Trophoblast cell (in vitro differentiated cells and primary cell): ENCODE data around the gene ARPC1B.
"Not testable (repeated sequence)": the region's sequence is repeated elsewhere in the genome, so short reads cannot be mapped to it uniquely, and the experiment has no call there.

Experiments used
- DNase-seq, 2 donors: peaks; one replicate each; pipeline ENCODE4 v3.0.0-alpha.2; 2016
- H2AFZ ChIP-seq: 2 replicates; pipeline ENCODE4 v1.6.1; 2013; ENCODE audit warnings: low read length, moderate library complexity, mild to moderate bottlenecking; ENCODE audit not compliant: insufficient read depth, poor library complexity
- H2AK5ac ChIP-seq: 2 replicates; pipeline ENCODE4 v1.6.1; 2013; ENCODE audit warnings: mild to moderate bottlenecking, low read length
- H2BK120ac ChIP-seq: 2 replicates; pipeline ENCODE4 v1.6.1; 2013; ENCODE audit warnings: low read length, mild to moderate bottlenecking, moderate library complexity; ENCODE audit not compliant: insufficient read depth, poor library complexity
- H2BK12ac ChIP-seq: 2 replicates; pipeline ENCODE4 v1.6.1; 2013; ENCODE audit warnings: mild to moderate bottlenecking, low read length, moderate library complexity
- H2BK5ac ChIP-seq: 2 replicates; pipeline ENCODE4 v1.6.1; 2013; ENCODE audit warnings: low read length, low read depth, moderate library complexity, mild to moderate bottlenecking; ENCODE audit not compliant: poor library complexity
- H3K14ac ChIP-seq: 2 replicates; pipeline ENCODE4 v1.6.1; 2013; ENCODE audit warnings: mild to moderate bottlenecking, low read length
- H3K18ac ChIP-seq: 2 replicates; pipeline ENCODE4 v1.6.1; 2013; ENCODE audit warnings: mild to moderate bottlenecking, low read length
- H3K23ac ChIP-seq: 2 replicates; pipeline ENCODE4 v1.6.1; 2013; ENCODE audit warnings: low read length
- H3K27ac ChIP-seq: 2 replicates; pipeline ENCODE4 v1.5.1; 2013; ENCODE audit warnings: low read depth, mild to moderate bottlenecking, inconsistent platforms, low read length, moderate library complexity
- H3K27me3 ChIP-seq: 2 replicates; pipeline ENCODE4 v1.6.1; 2013; ENCODE audit warnings: inconsistent platforms, mild to moderate bottlenecking, low read length, moderate library complexity; ENCODE audit not compliant: insufficient read depth
- H3K36me3 ChIP-seq, 2 experiments: 1 replicate in 1 of 2; 2 replicates in 1 of 2; pipeline ENCODE4 v1.6.1; 2013; ENCODE audit warnings: low read length in 2 of 2, mild to moderate bottlenecking in 2 of 2, moderate library complexity in 1 of 2; ENCODE audit not compliant: insufficient read depth in 2 of 2, control insufficient read depth in 1 of 2
- H3K4ac ChIP-seq: 2 replicates; pipeline ENCODE4 v1.6.1; 2013; ENCODE audit warnings: low read depth, mild to moderate bottlenecking, low read length, moderate library complexity
- H3K4me1 ChIP-seq, 2 experiments: 1 replicate in 1 of 2; 2 replicates in 1 of 2; pipeline ENCODE4 v1.6.1; 2013; ENCODE audit warnings: low read length in 2 of 2, mild to moderate bottlenecking in 2 of 2, moderate library complexity in 1 of 2; ENCODE audit not compliant: insufficient read depth in 2 of 2, control insufficient read depth in 1 of 2
- H3K4me2 ChIP-seq: 2 replicates; pipeline ENCODE4 v1.6.1; 2013; ENCODE audit warnings: inconsistent platforms, mild to moderate bottlenecking, low read length, moderate library complexity
- H3K4me3 ChIP-seq: 2 replicates; pipeline ENCODE4 v1.5.1; 2013; ENCODE audit warnings: mild to moderate bottlenecking, low read depth, low read length, inconsistent platforms
- H3K79me1 ChIP-seq: one replicate; pipeline ENCODE4 v1.6.1; 2013; ENCODE audit warnings: low read length
- H3K79me2 ChIP-seq: 2 replicates; pipeline ENCODE4 v1.6.1; 2013; ENCODE audit warnings: low read length, mild to moderate bottlenecking; ENCODE audit not compliant: control insufficient read depth, insufficient read depth, poor library complexity
- H3K9ac ChIP-seq: 2 replicates; pipeline ENCODE4 v1.6.1; 2013; ENCODE audit warnings: mild to moderate bottlenecking, low read length
- H3K9me3 ChIP-seq: 2 replicates; pipeline ENCODE4 v1.6.1; 2013; ENCODE audit warnings: low read depth, mild to moderate bottlenecking, control low read depth, inconsistent platforms, low read length; ENCODE audit not compliant: insufficient read depth
- H4K12ac ChIP-seq: 2 replicates; pipeline ENCODE4 v1.6.1; 2013; ENCODE audit warnings: low read depth, mild to moderate bottlenecking, low read length, moderate library complexity
- H4K8ac ChIP-seq: 2 replicates; pipeline ENCODE4 v1.6.1; 2013; ENCODE audit warnings: low read depth, mild to moderate bottlenecking, low read length, moderate library complexity
- H4K91ac ChIP-seq: one replicate; pipeline ENCODE4 v1.6.1; 2013; ENCODE audit warnings: low read depth, mild to moderate bottlenecking, low read length, moderate library complexity
- WGBS: extraction: QIAGEN DNeasy Blood & Tissue Kit; methylation state at CpG from one replicate; pipeline ENCODE4 v1.1.7; 2013; ENCODE audit warnings: missing lambda C conversion rate; ENCODE audit not compliant: insufficient read length, insufficient coverage; ENCODE audit errors: extremely low coverage; 5-methylcytosine and 5-hydroxymethylcytosine counted together

Gene ARPC1B

GRCh38 chr7:99384523-99384922 lies 10.0 kb downstream of the ARPC1B start:
- H3K14ac ChIP-seq: no peak overlapping the region
- H4K8ac ChIP-seq: no peak overlapping the region
- H3K9me3 ChIP-seq: peaks cover 5% of the 10 kb centered on the region
- H3K79me1 ChIP-seq: peaks cover 7% of the 10 kb centered on the region
- H2BK12ac ChIP-seq: no peak overlapping the region
- no peak overlapping the region for H3K27ac ChIP-seq
- no peak overlapping the region for H3K18ac ChIP-seq
- WGBS: no CpG with 5 or more reads among the region's 4 CpGs
- no peak overlapping the region for H2AFZ ChIP-seq
- H2BK120ac ChIP-seq: no peak overlapping the region
- no peak overlapping the region for H2BK5ac ChIP-seq
- H3K4ac ChIP-seq: no peak overlapping the region
- H2AK5ac ChIP-seq: no peak overlapping the region
- peaks cover 8 to 9% of the 10 kb centered on the region in 2 experiments for H3K4me1 ChIP-seq
- peaks cover 3% of the 10 kb centered on the region for H3K79me2 ChIP-seq
- H3K27me3 ChIP-seq: no peaks in the 10 kb centered on the region
- DNase-seq: no peak
- no peak overlapping the region for H3K9ac ChIP-seq
- no peak overlapping the region for H4K12ac ChIP-seq
- peaks cover 54 to 57% of the 10 kb centered on the region in 2 experiments for H3K36me3 ChIP-seq
- H3K4me2 ChIP-seq: no peak overlapping the region
- H3K4me3 ChIP-seq: no peak overlapping the region
- no peak overlapping the region for H3K23ac ChIP-seq
- H4K91ac ChIP-seq: no peak overlapping the region

DNA sequence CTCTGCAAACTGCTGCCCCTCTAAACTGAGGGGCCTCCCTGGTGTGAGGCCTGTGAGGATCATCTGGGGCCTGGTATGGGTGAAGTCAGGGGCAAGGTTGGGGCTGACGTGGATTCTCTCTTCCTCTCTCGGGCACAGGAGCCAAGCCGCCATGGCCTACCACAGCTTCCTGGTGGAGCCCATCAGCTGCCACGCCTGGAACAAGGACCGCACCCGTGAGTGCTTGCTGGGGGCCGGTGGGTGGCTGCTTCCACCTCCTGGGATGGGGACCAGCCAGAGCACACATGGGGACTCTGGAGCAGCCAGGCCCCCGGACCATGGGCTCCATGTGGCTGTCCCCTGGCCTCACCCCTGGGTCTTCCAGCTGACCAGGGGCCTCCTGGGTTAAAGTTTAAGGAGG lies 11.0 kb downstream of the ARPC1B start:
- no peak overlapping the region for H2AK5ac ChIP-seq
- no peak overlapping the region for H3K4me2 ChIP-seq
- H3K9ac ChIP-seq: no peak overlapping the region
- no peak overlapping the region for H2BK120ac ChIP-seq
- no peak for DNase-seq
- H4K91ac ChIP-seq: no peak overlapping the region
- H3K4me1 ChIP-seq: peaks cover 0 to 3% of the 10 kb centered on the region in 2 experiments
- H3K9me3 ChIP-seq: peaks cover 5% of the 10 kb centered on the region
- H2BK5ac ChIP-seq: no peak overlapping the region
- WGBS: no CpG with 5 or more reads among the region's 8 CpGs
- H3K27me3 ChIP-seq: no peaks in the 10 kb centered on the region
- no peak overlapping the region for H3K14ac ChIP-seq
- H3K4ac ChIP-seq: no peak overlapping the region
- H3K27ac ChIP-seq: no peak overlapping the region
- no peak overlapping the region for H3K4me3 ChIP-seq
- H3K79me1 ChIP-seq: no peaks in the 10 kb centered on the region
- no peak overlapping the region for H3K18ac ChIP-seq
- no peak overlapping the region for H4K12ac ChIP-seq
- H4K8ac ChIP-seq: no peak overlapping the region
- no peak overlapping the region for H2AFZ ChIP-seq
- no peak overlapping the region for H3K23ac ChIP-seq
- H3K36me3 ChIP-seq: peaks cover 62 to 63% of the 10 kb centered on the region in 2 experiments
- H3K79me2 ChIP-seq: no peaks in the 10 kb centered on the region
- H2BK12ac ChIP-seq: no peak overlapping the region

DNA sequence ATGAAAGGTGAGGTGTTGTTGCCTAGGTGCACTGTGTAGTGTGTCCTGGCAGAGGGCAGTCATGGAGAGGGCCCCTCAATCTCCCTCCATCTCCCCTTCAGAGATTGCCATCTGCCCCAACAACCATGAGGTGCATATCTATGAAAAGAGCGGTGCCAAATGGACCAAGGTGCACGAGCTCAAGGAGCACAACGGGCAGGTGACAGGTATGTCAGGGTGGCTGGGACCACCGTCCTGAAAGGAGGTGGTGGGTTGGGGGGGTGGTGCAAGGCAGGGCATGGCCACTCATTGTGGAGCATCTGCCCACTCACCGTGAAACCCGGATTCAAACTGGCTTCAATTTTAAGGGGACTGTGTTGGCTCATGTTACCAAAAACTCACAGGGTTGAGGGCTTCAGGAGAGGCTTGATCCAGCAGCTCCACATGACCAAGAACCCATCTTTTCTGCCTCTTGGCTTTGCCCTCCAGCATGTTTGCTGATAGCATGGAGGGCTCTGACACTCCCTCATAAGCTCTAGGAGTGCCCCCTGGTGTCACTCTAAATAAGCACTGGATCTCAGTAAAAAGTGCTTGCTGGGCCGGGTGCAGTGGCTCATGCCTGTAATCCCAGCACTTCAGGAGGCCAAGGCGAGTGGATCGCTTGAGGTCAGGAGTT lies 12.2 kb downstream of the ARPC1B start:
- no peak overlapping the region for H3K14ac ChIP-seq
- H3K4me1 ChIP-seq: no peaks in the 10 kb centered on the region
- H2BK12ac ChIP-seq: no peak overlapping the region
- H2AK5ac ChIP-seq: no peak overlapping the region
- no peak overlapping the region for H3K27ac ChIP-seq
- no peak overlapping the region for H4K8ac ChIP-seq
- no peak overlapping the region for H2BK5ac ChIP-seq
- no peak overlapping the region for H3K9ac ChIP-seq
- H3K27me3 ChIP-seq: no peaks in the 10 kb centered on the region
- H3K18ac ChIP-seq: no peak overlapping the region
- peaks cover 61 to 62% of the 10 kb centered on the region in 2 experiments for H3K36me3 ChIP-seq
- no peak overlapping the region for H4K12ac ChIP-seq
- DNase-seq: peak in 1 of 2 donors; percentile 58
- no peaks in the 10 kb centered on the region for H3K79me2 ChIP-seq
- peaks cover 2% of the 10 kb centered on the region for H3K9me3 ChIP-seq
- no peak overlapping the region for H2AFZ ChIP-seq
- no peaks in the 10 kb centered on the region for H3K79me1 ChIP-seq
- no CpG with 5 or more reads among the region's 9 CpGs for WGBS
- H2BK120ac ChIP-seq: no peak overlapping the region
- H3K23ac ChIP-seq: no peak overlapping the region
- H4K91ac ChIP-seq: no peak overlapping the region
- no peak overlapping the region for H3K4me3 ChIP-seq
- no peak overlapping the region for H3K4me2 ChIP-seq
- no peak overlapping the region for H3K4ac ChIP-seq

DNA sequence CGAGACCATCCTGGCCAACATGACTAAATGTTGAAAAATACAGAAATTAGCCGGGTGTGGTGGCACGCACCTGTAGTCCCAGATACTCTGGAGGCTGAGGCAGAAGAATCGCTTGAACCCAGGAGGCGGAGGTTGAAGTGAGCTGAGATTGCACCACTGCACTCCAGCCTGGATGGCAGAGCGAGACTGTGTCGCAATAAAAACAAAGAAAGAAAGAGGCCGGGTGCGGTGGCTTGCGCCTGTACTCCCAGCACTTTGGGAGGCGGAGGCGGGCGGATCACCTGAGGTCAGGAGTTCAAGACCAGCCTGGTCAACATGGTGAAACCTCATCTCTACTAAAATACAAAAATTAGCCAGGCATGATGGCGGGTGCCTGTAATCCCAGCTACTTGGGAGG lies 12.7 kb downstream of the ARPC1B start:
- H2AFZ ChIP-seq, H3K27ac ChIP-seq, H3K9ac ChIP-seq, H3K27me3 ChIP-seq, H3K4me1 ChIP-seq, H3K79me1 ChIP-seq, H3K9me3 ChIP-seq, H3K23ac ChIP-seq, H3K4me3 ChIP-seq, H2BK5ac ChIP-seq, H2BK120ac ChIP-seq, H3K4me2 ChIP-seq, H4K12ac ChIP-seq, H4K8ac ChIP-seq, H3K18ac ChIP-seq, H2AK5ac ChIP-seq, DNase-seq, H3K4ac ChIP-seq, H4K91ac ChIP-seq, H3K79me2 ChIP-seq, H2BK12ac ChIP-seq, H3K14ac ChIP-seq: not testable (repeated sequence)
- no CpG with 5 or more reads among the region's 14 CpGs for WGBS
- H3K36me3 ChIP-seq: peaks cover 62 to 65% of the 10 kb centered on the region in 2 experiments
